ENCODE data around the gene BTN1A1. TPM values are rescaled to one million over a fixed set of nuclear protein-coding genes. Genes with fewer than 3 reads are reported as not detected.

The BTN1A1 gene
- total and polyA plus RNA-seq, 9 of the 15 experiments (the other 6 are each of a cell fraction or from before 2014, with no cell fraction given): 0.01 to 0.15 (median 0.06) TPM; not detected in 4

DNA sequence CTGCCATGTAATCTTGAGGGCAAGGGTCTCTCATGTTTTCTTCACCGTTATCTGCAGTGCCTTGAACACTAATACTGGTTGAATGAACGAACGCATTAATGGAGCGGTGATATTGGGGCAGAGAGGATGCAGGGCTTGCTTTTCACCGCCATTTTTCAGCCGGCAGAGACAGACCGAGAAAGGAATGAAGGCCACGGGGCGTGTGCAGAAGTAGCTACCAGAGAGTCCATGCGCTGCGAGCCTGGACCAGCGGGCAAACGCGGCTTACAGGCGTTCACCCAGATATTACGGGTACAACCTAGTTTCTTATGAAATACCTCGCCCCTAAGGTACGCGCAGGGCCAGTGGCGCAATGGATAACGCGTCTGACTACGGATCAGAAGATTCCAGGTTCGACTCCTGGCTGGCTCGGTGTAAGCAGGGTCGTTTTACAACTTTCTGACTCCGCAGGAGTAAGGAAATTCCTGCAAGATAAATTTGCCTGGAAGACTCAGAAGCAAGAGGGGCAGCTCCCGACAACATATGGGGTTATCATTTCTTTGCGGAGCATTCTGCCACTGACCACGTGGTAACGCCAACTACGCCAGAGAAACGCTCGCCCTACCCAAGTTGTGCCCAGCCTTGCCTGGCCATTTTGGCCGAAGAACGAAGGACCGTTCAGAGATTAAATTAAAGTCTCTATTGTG, 37.2 kb downstream of the BTN1A1 start (continued):
- TF ChIP-seq, protein P1, sequence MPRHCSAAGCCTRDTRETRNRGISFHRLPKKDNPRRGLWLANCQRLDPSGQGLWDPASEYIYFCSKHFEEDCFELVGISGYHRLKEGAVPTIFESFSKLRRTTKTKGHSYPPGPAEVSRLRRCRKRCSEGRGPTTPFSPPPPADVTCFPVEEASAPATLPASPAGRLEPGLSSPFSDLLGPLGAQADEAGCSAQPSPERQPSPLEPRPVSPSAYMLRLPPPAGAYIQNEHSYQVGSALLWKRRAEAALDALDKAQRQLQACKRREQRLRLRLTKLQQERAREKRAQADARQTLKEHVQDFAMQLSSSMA (CRISPR knock-in tag; IDR thresholded peaks at IDR 0.05): 0 out of 2 replicates have a peak, but pooled peaks have one; percentile 7
- TF ChIP-seq MCM5 (IDR thresholded peaks at IDR 0.05; ENCODE audit: low read depth): no peak
- no peak for TF ChIP-seq NR2C1 (IDR thresholded peaks at IDR 0.05)
- peak; percentile 34; the same call in 1 of the 2 replicates for TF ChIP-seq NR2C1 (tag; IDR thresholded peaks at IDR 0.05)
- peak; percentile 57 for TF ChIP-seq SUPT5H (IDR thresholded peaks at IDR 0.05)
- TF ChIP-seq, protein P2, sequence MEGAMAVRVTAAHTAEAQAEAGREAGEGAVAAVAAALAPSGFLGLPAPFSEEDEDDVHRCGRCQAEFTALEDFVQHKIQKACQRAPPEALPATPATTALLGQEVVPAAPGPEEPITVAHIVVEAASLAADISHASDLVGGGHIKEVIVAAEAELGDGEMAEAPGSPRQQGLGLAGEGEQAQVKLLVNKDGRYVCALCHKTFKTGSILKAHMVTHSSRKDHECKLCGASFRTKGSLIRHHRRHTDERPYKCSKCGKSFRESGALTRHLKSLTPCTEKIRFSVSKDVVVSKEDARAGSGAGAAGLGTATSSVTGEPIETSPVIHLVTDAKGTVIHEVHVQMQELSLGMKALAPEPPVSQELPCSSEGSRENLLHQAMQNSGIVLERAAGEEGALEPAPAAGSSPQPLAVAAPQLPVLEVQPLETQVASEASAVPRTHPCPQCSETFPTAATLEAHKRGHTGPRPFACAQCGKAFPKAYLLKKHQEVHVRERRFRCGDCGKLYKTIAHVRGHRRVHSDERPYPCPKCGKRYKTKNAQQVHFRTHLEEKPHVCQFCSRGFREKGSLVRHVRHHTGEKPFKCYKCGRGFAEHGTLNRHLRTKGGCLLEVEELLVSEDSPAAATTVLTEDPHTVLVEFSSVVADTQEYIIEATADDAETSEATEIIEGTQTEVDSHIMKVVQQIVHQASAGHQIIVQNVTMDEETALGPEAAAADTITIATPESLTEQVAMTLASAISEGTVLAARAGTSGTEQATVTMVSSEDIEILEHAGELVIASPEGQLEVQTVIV (CRISPR knock-in tag; IDR thresholded peaks at IDR 0.05; ENCODE audit: borderline replicate concordance): no peak
- TF ChIP-seq, protein P3, sequence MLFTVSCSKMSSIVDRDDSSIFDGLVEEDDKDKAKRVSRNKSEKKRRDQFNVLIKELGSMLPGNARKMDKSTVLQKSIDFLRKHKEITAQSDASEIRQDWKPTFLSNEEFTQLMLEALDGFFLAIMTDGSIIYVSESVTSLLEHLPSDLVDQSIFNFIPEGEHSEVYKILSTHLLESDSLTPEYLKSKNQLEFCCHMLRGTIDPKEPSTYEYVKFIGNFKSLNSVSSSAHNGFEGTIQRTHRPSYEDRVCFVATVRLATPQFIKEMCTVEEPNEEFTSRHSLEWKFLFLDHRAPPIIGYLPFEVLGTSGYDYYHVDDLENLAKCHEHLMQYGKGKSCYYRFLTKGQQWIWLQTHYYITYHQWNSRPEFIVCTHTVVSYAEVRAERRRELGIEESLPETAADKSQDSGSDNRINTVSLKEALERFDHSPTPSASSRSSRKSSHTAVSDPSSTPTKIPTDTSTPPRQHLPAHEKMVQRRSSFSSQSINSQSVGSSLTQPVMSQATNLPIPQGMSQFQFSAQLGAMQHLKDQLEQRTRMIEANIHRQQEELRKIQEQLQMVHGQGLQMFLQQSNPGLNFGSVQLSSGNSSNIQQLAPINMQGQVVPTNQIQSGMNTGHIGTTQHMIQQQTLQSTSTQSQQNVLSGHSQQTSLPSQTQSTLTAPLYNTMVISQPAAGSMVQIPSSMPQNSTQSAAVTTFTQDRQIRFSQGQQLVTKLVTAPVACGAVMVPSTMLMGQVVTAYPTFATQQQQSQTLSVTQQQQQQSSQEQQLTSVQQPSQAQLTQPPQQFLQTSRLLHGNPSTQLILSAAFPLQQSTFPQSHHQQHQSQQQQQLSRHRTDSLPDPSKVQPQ (CRISPR knock-in tag; IDR thresholded peaks at IDR 0.05; ENCODE audit: borderline replicate concordance): no peak
- peak; percentile 35; the same call in 1 of the 2 replicates for TF ChIP-seq ZNF134 (CRISPR knock-in tag; conservative IDR thresholded peaks at IDR 0.05)
- no peak for TF ChIP-seq RBM25 (IDR thresholded peaks at IDR 0.05; ENCODE audit: low read depth, low read length, severe bottlenecking)
- peak; percentile 14; the same call in 1 of the 2 replicates for TF ChIP-seq MBD2 (IDR thresholded peaks at IDR 0.05; ENCODE audit: borderline replicate concordance, low read depth)
- no peak for TF ChIP-seq ZNF224 (CRISPR knock-in tag; IDR thresholded peaks at IDR 0.05)
- 0 out of 2 replicates have a peak, but pooled peaks have one; percentile 19 for TF ChIP-seq ZNF707 (CRISPR knock-in tag; conservative IDR thresholded peaks at IDR 0.05)
- TF ChIP-seq, protein P4, sequence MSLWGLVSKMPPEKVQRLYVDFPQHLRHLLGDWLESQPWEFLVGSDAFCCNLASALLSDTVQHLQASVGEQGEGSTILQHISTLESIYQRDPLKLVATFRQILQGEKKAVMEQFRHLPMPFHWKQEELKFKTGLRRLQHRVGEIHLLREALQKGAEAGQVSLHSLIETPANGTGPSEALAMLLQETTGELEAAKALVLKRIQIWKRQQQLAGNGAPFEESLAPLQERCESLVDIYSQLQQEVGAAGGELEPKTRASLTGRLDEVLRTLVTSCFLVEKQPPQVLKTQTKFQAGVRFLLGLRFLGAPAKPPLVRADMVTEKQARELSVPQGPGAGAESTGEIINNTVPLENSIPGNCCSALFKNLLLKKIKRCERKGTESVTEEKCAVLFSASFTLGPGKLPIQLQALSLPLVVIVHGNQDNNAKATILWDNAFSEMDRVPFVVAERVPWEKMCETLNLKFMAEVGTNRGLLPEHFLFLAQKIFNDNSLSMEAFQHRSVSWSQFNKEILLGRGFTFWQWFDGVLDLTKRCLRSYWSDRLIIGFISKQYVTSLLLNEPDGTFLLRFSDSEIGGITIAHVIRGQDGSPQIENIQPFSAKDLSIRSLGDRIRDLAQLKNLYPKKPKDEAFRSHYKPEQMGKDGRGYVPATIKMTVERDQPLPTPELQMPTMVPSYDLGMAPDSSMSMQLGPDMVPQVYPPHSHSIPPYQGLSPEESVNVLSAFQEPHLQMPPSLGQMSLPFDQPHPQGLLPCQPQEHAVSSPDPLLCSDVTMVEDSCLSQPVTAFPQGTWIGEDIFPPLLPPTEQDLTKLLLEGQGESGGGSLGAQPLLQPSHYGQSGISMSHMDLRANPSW (CRISPR knock-in tag; IDR thresholded peaks at IDR 0.05): no peak
- TF ChIP-seq HLTF (IDR thresholded peaks at IDR 0.05): peak; percentile 74
- TF ChIP-seq PPARD (CRISPR knock-in tag; IDR thresholded peaks at IDR 0.05): no peak
- TF ChIP-seq BCOR (IDR thresholded peaks at IDR 0.05): peak; percentile 91
- no peak for TF ChIP-seq SRSF1 (IDR thresholded peaks at IDR 0.05; ENCODE audit: low read depth, low read length)
- TF ChIP-seq SAFB (IDR thresholded peaks at IDR 0.05; ENCODE audit: borderline replicate concordance, low read depth, low read length): no peak
- no peak for TF ChIP-seq ZNF785 (CRISPR knock-in tag; IDR thresholded peaks at IDR 0.05)
- TF ChIP-seq OTX1 (CRISPR knock-in tag; IDR thresholded peaks at IDR 0.05): no peak
- 0 out of 2 replicates have a peak, but pooled peaks have one; percentile 42 for TF ChIP-seq ZNF436 (CRISPR knock-in tag; IDR thresholded peaks at IDR 0.05)
- no peak for TF ChIP-seq TFAM (CRISPR knock-in tag; conservative IDR thresholded peaks at IDR 0.05)
